NB4 (cell line): ENCODE measurements around the gene DNAAF8.

Experiments used
- CTCF ChIP-seq: IDR thresholded peaks from one replicate; pipeline ENCODE4 v1.5.1; 2012; ENCODE audit warnings: low read depth, low read length
- MYC ChIP-seq: IDR thresholded peaks from 2 replicates; pipeline ENCODE4 v1.6.1; 2011; ENCODE audit warnings: low read depth, low read length

DNA sequence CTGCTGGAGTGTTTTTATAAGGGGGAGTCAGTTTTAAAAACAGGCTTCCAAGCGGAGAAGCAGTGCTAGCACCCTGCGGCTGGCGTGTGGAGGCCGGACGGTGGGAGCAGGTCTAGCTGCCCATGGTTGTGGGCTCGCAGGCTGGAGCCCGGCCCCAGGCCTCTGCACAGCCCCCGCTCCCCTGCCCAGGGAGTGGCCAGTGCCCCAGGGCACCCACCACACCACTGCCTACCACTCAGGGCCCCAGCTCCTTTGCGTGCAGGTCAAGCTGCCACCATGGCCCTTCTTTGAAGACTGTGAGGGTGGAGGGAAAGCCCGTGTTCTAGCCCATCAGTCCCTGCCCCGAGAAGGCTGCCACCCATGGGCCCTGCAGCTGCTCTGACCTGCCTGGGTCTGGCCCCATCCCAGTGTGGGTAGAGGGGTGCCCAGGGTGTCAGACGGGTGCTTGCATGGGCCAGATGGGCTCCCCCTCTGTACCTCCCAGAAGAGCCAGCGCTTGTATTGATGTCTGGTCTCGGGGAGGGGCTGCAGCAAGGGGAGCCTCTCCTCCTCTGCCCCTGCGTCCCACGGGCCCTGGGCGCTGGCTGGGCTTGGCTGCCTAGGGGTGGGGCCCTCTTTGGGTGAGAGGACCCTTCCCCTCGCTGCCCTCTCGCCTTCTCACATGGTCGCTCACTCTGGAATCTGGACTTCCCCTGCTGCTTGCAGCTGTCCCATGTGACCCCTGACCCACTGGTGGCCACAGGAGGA, 42.5 kb upstream of the DNAAF8 start:
- TF ChIP-seq CTCF (no peak), MYC (no peak)
